K562 (cell line): Measurements from ENCODE around the gene CD6. TPM values are rescaled to one million over a fixed set of nuclear protein-coding genes. Genes with fewer than 3 reads are reported as not detected.

Source experiments
- ATAC-seq: fragments of 200-7000 bp; cut with Tn5 transposase; 3 replicates; pipeline ENCODE4 v1.9.1; 2020; ENCODE audit warnings: moderate library complexity
- BruUV-seq: library from RNA; stranded (reverse); fragments of 400-500 nt; replicated peaks from 2 replicates; lab custom pipeline; 2021; lab: Mats Ljungman, UMichigan
- CTCF ChIA-PET: fragments of 300-600 bp; formaldehyde crosslinking; extraction: SDS; loops from one replicate; lab custom pipeline; 2021; ENCODE audit warnings: low intra/inter-chr PET ratio; lab: Yijun Ruan, JAX
- POLR2A ChIA-PET: fragments of 300-600, 350-650 bp; sonication (Branson Sonifier 250); formaldehyde crosslinking; extraction: SDS; loops from one replicate; lab custom pipeline; 2021; ENCODE audit warnings: antibody characterized with exemption, inconsistent platforms; lab: Yijun Ruan, JAX
- DNase-seq, 4 experiments: peaks; one replicate each; pipeline versions ENCODE4 v3.0.0 to v3.0.0-alpha.2; 2011 to 2018; ENCODE audit warnings: low spot score in 3 of 4, mixed read lengths in 3 of 4; ENCODE audit errors: extremely low read depth in 1 of 4
- FAIRE-seq: peaks from 2 replicates; lab custom pipeline; 2011; peaks lifted over from hg19 to GRCh38; lab: Jason Lieb, UNC
- H2AFZ ChIP-seq: 2 replicates; pipeline ENCODE4 v1.6.0; 2011; ENCODE audit warnings: low read depth, low read length, control low read depth, inconsistent platforms
- H3K27ac ChIP-seq: fragments of 200-600 bp; 3 replicates; pipeline ENCODE4 v1.8.0; 2011; ENCODE audit warnings: low read depth, mild to moderate bottlenecking, control low read depth, inconsistent platforms, low read length, moderate library complexity, mixed read lengths; ENCODE audit errors: extremely low read depth
- H3K27me3 ChIP-seq, 2 experiments: fragments of 300-600 bp in 1 of 2; 2 replicates in 1 of 2; 3 replicates in 1 of 2; pipeline versions ENCODE4 v1.6.0 to v1.8.0; 2011; ENCODE audit warnings: inconsistent platforms in 2 of 2, low read length in 2 of 2, mild to moderate bottlenecking in 1 of 2, mixed read lengths in 1 of 2, moderate library complexity in 1 of 2; ENCODE audit not compliant: control insufficient read depth in 2 of 2, insufficient read depth in 2 of 2
- H3K36me3 ChIP-seq: fragments of 300-600 bp; 3 replicates; pipeline ENCODE4 v1.8.0; 2011; ENCODE audit warnings: mild to moderate bottlenecking, low read length, inconsistent platforms; ENCODE audit not compliant: control insufficient read depth, insufficient read depth
- H3K4me1 ChIP-seq, 2 experiments: fragments of 200-600 bp in 1 of 2; replicated peaks in 1 of 2; 2 replicates in 1 of 2; 3 replicates in 1 of 2; pipeline versions ENCODE4 v1.5.1 to v1.8.0; 2011; ENCODE audit warnings: inconsistent platforms in 2 of 2, low read length in 2 of 2, mild to moderate bottlenecking in 1 of 2, mixed read lengths in 1 of 2, moderate library complexity in 1 of 2; ENCODE audit not compliant: control insufficient read depth in 2 of 2, insufficient read depth in 2 of 2
- H3K4me2 ChIP-seq: 2 replicates; pipeline ENCODE4 v1.6.1; 2011; ENCODE audit warnings: low read length, control low read depth, inconsistent platforms, mixed read lengths; ENCODE audit not compliant: insufficient read depth
- H3K4me3 ChIP-seq: fragments of 200-600 bp; sonication (generic), shearing (Covaris generic); 2 replicates; pipeline ENCODE4 v1.5.1; 2016; ENCODE audit warnings: control low read depth, inconsistent platforms
- H3K79me2 ChIP-seq: fragments of 200-600 bp; 3 replicates; pipeline ENCODE4 v1.8.0; 2011; ENCODE audit warnings: low read length, inconsistent platforms; ENCODE audit not compliant: control insufficient read depth, insufficient read depth
- H3K9ac ChIP-seq, 2 experiments: 2 replicates each; pipeline versions ENCODE4 v1.6.0 to v1.6.1; 2011; ENCODE audit warnings: low read depth in 2 of 2, low read length in 2 of 2, control low read depth in 1 of 2, inconsistent platforms in 1 of 2, mild to moderate bottlenecking in 1 of 2, mixed read lengths in 1 of 2; ENCODE audit not compliant: insufficient read depth in 1 of 2
- H3K9me1 ChIP-seq: one replicate; pipeline ENCODE4 v1.6.0; 2011; ENCODE audit warnings: inconsistent platforms, mild to moderate bottlenecking, low read length, moderate library complexity; ENCODE audit not compliant: control insufficient read depth, insufficient read depth
- H3K9me3 ChIP-seq: replicated peaks from 2 replicates; pipeline ENCODE4 v1.5.1; 2011; ENCODE audit warnings: low read depth, low read length, inconsistent platforms; ENCODE audit not compliant: control insufficient read depth, insufficient read depth
- H4K20me1 ChIP-seq: replicated peaks from 2 replicates; pipeline ENCODE4 v1.6.1; 2011; ENCODE audit warnings: low read length, inconsistent platforms, mixed read lengths; ENCODE audit not compliant: control insufficient read depth, insufficient read depth
- FOXK1 ChIP-seq: sonication (generic); formaldehyde crosslinking; IDR thresholded peaks from 2 replicates; pipeline ENCODE4 v1.8.0; 2022; ENCODE audit warnings: missing genetic modification reagents, mild to moderate bottlenecking, borderline replicate concordance
- HNRNPH1 ChIP-seq: fragments of 200-400 bp; formaldehyde crosslinking; optimal IDR thresholded peaks from 2 replicates; pipeline ENCODE3; 2017; ENCODE audit warnings: low read depth, mild to moderate bottlenecking, low read length, moderate library complexity
- KHSRP ChIP-seq: fragments of 450-650 bp; IDR thresholded peaks from 2 replicates; pipeline ENCODE4 v1.6.1; 2017
- KLF13 ChIP-seq: fragments of 450-650 bp; IDR thresholded peaks from 2 replicates; pipeline ENCODE4 v1.6.1; 2016; ENCODE audit warnings: missing genetic modification characterization, low read depth, mild to moderate bottlenecking, missing compliant biosample characterization, moderate library complexity, borderline replicate concordance
- NUFIP1 ChIP-seq: fragments of 450-650 bp; IDR thresholded peaks from 2 replicates; pipeline ENCODE4 v1.6.1; 2018; ENCODE audit not compliant: partially characterized antibody
- POLR2G ChIP-seq: fragments of 200-400 bp; formaldehyde crosslinking; IDR thresholded peaks from 2 replicates; pipeline ENCODE4 v1.6.1; 2017; ENCODE audit warnings: low read depth, mild to moderate bottlenecking, antibody characterized with exemption, low read length, moderate library complexity
- RBM14 ChIP-seq: fragments of 200-400 bp; formaldehyde crosslinking; IDR thresholded peaks from 2 replicates; pipeline ENCODE4 v1.6.1; 2018; ENCODE audit warnings: low read depth, mild to moderate bottlenecking, low read length, moderate library complexity, borderline replicate concordance; ENCODE audit not compliant: insufficient read depth
- ZNF518B ChIP-seq: fragments of 250-450 bp; sonication (Bioruptor Pico); IDR thresholded peaks from 2 replicates; pipeline ENCODE4 v1.5.0; 2021; ENCODE audit warnings: mild to moderate bottlenecking, moderate library complexity
- WGBS: fragments of 100-300 bp; shearing (Covaris generic); methylation state at CpG from one replicate; pipeline ENCODE4 v1.1.6; 2016; ENCODE audit warnings: low coverage, mixed read lengths; ENCODE audit not compliant: insufficient coverage; ENCODE audit errors: missing lambda C conversion rate; 5-methylcytosine and 5-hydroxymethylcytosine counted together
- in situ Hi-C: fragments of 300-500 bp; cut with MboI; formaldehyde crosslinking; loops from 4 replicates; pipeline ENCODE4 v1.15.0; 2018; ENCODE audit warnings: inconsistent platforms, mixed read lengths
- intact Hi-C: fragments of 100-400 bp; cut with micrococcal nuclease; formaldehyde crosslinking; loops from 2 replicates; pipeline ENCODE4 v1.14.2; 2022
- polyA plus RNA-seq, 8 experiments: library from polyadenylated mRNA; depleted of rRNA in 4 of 8; stranded (reverse) in 5 of 8; unstranded in 3 of 8; fragments of >200 nt; fragmentation: Nextera tagmentation in 2 of 8; fragmentation: Illumina TruSeq in 1 of 8; extraction: Ambion mirVana in 2 of 8; extraction: Trizol in 1 of 8; gene quantifications; 2 replicates each; pipeline versions ENCODE4 v1.2.1 to v1.2.3, GENCODE V29; 2011 to 2014; ENCODE audit warnings: inconsistent platforms in 1 of 8, missing spikeins in 1 of 8
- total RNA-seq, 7 experiments: library from RNA; depleted of rRNA in 6 of 7; stranded (reverse); fragments of >200 nt in 6 of 7; fragmentation: Illumina TruSeq in 2 of 7; extraction: Trizol in 2 of 7; gene quantifications; 2 replicates each; pipeline versions ENCODE4 v1.2.1 to v1.2.3, GENCODE V29; 2011 to 2021; ENCODE audit warnings: low replicate concordance in 1 of 7
- TF ChIP-seq, protein P1 (sequence below): sonication (generic); formaldehyde crosslinking; IDR thresholded peaks from 2 replicates; pipeline ENCODE4 v1.8.0; 2022; ENCODE audit warnings: mild to moderate bottlenecking, missing genetic modification reagents
- TF ChIP-seq, protein P2 (sequence below): sonication (generic); formaldehyde crosslinking; IDR thresholded peaks from 2 replicates; pipeline ENCODE4 v1.9.0; 2022; ENCODE audit warnings: mild to moderate bottlenecking, missing genetic modification reagents
- TF ChIP-seq, protein P3 (sequence below): fragments of 250-450 bp; sonication (Bioruptor Pico); IDR thresholded peaks from 2 replicates; pipeline ENCODE4 v1.8.0; 2022; ENCODE audit warnings: moderate library complexity, mild to moderate bottlenecking, inconsistent platforms

Gene CD6
- total and polyA plus RNA-seq, 9 of the 15 experiments (the other 6 are each of a cell fraction or from before 2014, with no cell fraction given), result 0.84 TPM; not detected in 8

GRCh38 chr11:61004761-61005181, 33.3 kb downstream of the CD6 start:
- Histone ChIP-seq H3K36me3 (no peaks in the 10 kb centered on the region), H2AFZ (no peak overlapping the region), H3K27ac (no peak overlapping the region), H3K4me2 (no peak overlapping the region), H3K79me2 (no peaks in the 10 kb centered on the region), H3K27me3 (peaks cover 48 to 81% of the 10 kb centered on the region in 2 experiments), H3K9me3 (no peaks in the 10 kb centered on the region), H3K4me3 (no peak overlapping the region), H3K9me1 (no peaks in the 10 kb centered on the region), H4K20me1 (peaks cover 4% of the 10 kb centered on the region; the same call in 1 of the 2 replicates), H3K9ac (no peak overlapping the region), H3K4me1 (peaks cover 0 to 20% of the 10 kb centered on the region in 2 experiments; a peak in 2 of 5 replicates)
- DNase-seq (no peak), ATAC-seq (no peak), FAIRE-seq (no peak)
- ChIA-PET CTCF (no interaction called here), POLR2A (interaction anchor here (0.6 to 1.2 kb wide), 2 partner anchors 13 to 150 kb away, joined by 3 read pairs; no protein-coding TSS in a partner anchor)
- TF ChIP-seq FOXK1 (CRISPR knock-in tag) (no peak), NUFIP1 (no peak), HNRNPH1 (no peak), KLF13 (tag) (no peak), ZNF518B (CRISPR knock-in tag) (no peak), KHSRP (no peak), RBM14 (no peak), POLR2G (no peak)
- TF ChIP-seq, protein P1, sequence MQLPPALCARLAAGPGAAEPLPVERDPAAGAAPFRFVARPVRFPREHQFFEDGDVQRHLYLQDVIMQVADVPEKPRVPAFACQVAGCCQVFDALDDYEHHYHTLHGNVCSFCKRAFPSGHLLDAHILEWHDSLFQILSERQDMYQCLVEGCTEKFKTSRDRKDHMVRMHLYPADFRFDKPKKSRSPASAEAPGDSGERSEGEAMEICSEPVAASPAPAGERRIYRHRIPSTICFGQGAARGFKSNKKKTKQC, result no peak
- TF ChIP-seq, protein P2, sequence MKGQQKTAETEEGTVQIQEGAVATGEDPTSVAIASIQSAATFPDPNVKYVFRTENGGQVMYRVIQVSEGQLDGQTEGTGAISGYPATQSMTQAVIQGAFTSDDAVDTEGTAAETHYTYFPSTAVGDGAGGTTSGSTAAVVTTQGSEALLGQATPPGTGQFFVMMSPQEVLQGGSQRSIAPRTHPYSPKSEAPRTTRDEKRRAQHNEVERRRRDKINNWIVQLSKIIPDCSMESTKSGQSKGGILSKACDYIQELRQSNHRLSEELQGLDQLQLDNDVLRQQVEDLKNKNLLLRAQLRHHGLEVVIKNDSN, result no peak
- TF ChIP-seq, protein P3, sequence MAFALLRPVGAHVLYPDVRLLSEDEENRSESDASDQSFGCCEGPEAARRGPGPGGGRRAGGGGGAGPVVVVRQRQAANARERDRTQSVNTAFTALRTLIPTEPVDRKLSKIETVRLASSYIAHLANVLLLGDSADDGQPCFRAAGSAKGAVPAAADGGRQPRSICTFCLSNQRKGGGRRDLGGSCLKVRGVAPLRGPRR (CRISPR knock-in tag), result no peak
- in situ Hi-C loops (no loop called here), intact Hi-C loops (no loop called here)
- 2% methylated on average over 5 of the region's 5 CpGs for WGBS
- BruUV-seq, result no TSS peak
